ENCODE results near the gene GASK1A.
"Not testable (repeated sequence)": the region's sequence is repeated elsewhere in the genome, so short reads cannot be mapped to it uniquely, and the experiment has no call there.

The GASK1A gene

DNA sequence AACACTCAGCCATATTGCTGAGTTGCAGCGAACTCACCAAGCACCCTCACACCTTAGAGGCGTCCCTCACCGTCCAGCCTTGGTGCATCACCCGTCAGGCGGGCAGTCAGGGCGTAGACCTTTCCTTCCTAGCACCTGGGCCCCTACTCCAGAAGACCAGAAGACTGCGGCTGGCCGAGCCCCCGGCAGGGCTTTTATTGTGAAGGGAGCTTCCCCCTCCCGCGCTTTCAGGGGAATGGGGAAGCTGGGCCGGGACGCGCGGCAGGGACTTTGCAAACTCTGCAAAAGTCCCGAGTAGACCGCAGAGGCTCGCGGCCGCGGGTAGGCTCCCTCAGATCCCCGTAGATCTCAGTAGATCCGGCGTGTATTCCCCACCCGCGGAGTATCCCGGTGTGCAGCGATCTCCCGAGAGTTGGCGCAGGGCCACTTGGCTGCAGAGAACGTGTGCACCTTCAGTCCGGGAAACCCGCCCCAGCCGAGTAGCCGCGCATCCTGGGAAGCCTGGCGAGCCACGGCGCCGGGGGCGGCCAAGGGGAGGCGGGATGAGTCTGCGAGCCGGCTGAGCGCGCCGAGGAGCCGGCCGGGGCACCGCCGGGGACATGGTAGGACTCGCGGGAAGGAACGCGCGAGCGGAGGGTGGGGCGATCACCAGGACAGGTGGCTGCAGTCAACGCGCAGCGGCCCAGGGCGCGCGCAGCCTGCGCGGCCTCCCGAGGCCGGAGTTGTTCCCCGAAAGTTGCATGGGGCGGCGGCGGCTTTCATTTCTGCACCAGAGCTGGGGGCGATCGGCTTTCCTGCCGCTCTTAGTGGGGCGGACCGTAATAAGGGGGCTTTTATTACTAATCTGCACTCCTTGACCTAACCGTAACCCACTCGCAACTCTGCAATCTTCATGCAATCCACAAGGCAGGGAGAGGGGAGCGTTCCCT lies at the start of gene GASK1A:
Gene GASK1A (plus strand): TSS at position 268 of the 929 bp plus-strand sequence. CDS start 332 bp downstream, at position 600.
- DNase-seq = no peak

DNA sequence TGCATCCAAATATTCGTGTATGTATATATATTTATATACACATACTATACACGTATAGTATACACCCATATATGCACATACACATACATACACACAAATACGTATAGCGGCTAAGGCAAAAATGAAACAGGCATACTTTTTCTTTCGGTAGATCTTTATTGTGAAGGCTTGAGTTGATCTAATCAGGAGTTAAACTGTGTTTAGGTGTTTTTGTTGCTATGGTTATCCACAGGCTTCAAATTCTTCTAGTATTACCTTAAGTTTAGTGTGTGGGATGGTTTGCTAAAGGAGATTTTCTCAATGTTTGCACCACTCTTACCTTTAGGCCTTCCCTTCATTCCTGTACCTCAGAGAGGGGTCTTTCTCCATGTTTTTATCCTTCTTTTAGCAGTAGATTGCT lies 45.0 kb upstream of the GASK1A start:
- DNase-seq = no peak

DNA sequence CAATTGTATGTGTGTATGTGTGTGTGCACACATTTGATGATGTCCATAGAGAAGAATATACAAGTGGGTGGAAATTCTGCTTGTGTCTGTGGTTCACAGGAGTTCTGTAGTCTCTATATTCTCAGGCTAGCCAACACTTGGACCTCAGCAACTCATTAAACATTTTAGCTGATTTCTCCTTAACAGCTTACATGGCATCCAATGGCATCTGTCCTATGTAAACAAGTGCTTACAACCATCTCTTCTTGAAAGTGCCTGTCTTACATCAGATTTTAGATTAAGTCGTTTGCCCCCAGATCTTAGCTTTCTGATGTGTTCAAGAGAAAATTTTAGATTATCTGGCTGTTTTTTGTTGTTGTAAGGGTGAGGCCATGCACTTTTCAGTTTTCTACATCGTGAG lies 44.2 kb upstream of the GASK1A start:
- DNase-seq = no peak

DNA sequence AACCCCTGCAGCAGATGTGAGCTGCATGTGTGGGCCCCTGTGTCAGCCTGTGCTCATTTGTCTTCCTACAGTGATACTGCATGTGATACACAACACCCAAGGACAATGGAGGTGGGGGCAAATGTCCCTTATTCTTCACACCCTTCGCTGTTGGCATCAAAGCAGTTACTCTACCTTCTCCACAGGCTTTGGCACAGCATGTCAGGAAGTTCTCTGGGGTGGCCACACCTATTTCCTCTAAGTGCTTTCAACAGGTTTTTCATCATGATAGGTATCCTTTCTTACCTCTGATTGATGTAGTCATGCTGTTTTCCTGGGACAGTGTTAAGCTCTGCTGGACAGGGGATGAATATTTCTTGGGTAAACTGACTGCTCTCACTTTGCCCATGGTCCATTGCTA lies 43.6 kb upstream of the GASK1A start:
- DNase-seq = no peak

DNA sequence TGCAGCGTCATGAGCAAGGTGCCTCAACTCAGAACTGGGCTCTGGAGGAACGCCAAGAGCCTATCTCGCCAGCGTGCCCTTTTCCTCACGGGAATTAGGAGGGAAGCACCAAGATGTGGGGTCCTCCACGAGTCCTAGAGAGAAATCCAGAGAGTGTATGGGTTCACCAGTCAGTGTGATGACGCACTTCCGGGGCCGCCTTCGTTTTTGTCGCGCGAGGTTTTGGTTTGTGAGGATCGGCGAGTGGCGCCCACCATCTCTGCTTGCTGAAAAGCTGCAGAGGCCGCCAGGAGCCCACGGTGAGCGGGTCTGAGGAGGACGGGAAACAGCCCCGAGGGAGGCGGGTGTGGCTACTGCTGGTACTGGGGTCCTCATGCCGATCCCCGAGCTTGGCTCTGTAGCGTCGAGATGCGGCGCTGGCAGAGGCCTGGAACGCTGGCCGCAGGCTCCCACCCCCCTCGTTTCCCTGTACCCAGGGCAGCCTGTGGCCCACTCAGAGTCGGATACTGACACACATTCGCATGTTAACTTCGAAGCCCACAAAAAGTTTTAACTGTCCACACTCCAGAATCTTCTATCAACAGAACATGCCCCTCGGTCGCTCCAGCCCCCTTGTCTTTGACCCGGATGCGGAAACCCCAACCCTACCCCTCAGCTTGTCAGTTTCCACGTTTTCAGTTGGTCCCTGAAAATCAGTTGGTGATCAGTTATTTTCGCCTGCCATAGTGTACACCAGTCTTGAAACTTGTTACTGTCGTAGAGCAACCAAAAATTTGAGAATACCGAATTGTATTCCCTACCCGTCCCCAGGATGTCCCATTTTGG lies 42.7 kb upstream of the GASK1A start:
- DNase-seq = no peak

DNA sequence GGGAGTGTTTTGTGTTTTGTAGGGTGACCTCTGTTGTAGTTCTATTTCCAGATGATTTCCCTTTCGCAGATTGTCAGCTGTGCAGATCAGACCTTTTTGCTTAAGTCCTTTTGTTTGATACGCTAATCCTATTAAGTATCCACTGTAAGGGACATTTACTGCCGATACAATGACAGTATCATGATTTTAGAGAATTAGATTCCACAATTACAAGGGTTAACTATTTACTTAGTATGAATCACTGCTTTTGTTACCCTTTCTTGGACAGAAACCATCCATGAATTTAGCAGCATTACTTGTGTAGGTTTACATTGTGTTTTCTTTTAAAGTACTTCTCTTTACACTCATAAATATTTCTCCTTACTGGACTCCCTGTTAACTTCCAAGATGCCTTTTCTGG lies 41.8 kb upstream of the GASK1A start:
- DNase-seq = no peak

DNA sequence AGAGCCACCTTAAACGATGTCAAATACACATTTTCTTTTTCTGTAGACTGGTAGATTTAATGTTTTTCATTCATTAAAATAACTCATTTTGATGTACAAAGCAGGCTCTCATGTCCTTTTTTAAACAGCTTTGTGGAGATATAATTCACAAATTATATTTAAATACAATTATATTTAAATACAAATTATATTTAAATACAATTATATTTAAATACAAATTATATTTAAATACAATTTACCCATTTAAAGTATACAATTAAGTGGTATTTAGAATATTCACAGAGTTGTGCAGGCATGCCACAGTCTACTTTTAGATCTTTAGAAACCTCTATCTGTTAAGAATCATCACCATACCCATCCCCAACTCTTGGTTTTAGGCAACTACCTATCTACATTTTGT lies 36.4 kb upstream of the GASK1A start:
- no peak for DNase-seq

DNA sequence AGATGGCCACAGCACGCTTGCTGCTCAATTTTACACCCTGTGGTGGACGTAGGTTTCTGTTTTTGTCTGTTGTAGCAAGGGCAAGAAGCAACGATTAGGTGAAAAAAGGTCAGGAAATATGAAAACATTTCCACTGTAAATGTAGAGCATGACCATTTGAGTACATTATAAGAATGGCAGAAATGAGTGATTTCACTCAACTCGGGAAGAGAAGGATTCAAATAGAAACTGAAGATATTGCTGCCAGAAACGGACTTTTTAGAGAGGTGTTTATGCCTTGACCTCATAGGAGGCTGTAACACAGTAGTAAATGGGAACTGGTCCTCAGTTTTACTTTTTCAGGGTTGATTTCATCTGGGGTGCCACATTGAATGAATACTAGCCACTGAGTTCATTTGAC lies 33.1 kb upstream of the GASK1A start:
- DNase-seq = no peak

DNA sequence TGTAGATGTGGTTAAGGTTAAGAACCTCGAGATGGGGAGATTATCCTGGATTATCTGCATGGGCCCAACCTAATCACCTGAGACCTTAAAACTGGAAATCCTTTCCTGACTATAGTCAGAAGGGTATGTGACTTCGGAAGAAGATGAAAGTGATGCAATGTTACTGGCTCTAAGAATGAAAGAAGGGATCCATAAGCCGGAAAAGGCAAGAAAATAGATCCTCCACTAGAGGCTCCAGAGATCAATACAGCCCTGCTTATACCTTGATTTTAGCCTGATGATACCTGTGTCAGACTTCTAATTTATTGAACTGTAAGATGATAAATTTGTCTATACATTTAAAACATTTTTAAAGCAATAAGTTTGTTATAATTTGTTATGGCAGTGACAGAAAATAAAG lies 21.5 kb upstream of the GASK1A start:
- no peak for DNase-seq

DNA sequence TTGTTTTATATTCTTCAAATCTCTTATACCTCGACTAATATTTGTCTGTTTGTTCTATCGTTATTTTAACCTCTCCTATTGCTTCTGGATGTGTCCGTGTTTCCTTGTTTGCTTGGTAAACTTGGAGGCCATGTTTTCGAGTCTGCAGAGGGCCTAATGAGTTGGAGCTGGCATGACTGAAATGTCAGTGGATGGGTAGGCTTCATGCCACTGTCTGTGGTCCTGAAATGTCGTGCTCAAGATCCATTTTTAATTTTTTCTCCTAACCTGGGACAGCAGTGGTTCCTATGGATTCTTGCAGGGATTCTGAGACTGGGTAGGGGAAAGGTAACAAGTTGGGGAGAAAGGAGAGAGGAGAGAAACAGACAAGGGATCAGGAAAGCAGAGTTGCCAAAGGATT lies 18.8 kb upstream of the GASK1A start:
- no peak for DNase-seq

DNA sequence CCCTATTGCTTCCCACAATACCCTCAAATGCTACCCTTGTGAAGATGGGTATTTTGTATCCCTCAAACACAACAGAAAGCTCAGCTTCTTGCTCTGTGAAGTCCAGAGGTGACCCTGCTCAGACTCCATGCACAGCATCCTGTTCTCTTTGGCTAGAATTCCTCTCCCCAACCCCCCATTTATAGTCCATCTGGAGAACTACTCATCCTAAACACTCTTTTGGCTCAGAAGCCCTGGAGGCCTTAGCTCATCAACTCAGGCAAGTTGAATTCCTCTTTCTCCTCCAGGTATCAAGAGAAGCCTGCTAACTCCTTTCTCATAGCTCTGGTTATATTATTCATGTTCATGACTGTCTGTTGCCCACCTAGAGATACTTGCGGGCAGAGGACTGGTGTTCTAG lies 18.3 kb upstream of the GASK1A start:
- no peak for DNase-seq

DNA sequence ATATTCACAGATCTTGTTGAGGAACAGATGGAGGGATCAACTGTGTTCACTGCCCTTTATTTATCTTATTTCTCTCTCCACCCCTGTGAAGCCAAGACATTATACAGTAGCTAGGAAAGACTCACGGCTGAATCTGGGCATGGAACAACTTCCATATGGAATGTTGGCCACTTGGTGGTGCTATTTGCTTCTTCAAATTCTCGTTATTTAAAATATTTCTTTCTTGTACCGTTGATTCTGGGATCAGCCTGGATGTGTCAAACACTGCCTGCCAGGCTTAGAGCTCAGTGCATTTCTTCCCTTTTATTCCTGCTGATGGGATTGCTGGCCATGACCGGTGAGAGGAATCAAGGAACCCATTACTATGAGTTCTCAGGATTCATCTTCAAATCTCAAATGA lies 17.5 kb upstream of the GASK1A start:
- peak in 1 of 2 experiments; percentile 0 for DNase-seq

DNA sequence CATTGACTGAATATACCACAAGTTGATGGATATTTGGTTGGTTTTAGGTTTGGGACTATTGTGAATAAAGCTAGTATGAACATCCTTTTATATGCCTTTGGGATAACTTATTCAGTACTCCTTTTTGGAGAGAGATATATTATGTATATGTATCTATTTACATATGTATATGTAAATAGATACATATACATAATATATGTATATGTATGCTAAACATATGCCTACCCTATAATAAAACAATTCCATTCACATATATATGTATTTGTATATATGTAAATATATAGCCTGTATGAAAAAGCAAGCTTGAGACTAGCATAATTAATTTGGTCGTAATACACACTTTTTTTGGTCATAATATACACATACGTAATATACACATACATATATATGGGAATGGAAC lies 15.8 kb upstream of the GASK1A start:
- no peak for DNase-seq

DNA sequence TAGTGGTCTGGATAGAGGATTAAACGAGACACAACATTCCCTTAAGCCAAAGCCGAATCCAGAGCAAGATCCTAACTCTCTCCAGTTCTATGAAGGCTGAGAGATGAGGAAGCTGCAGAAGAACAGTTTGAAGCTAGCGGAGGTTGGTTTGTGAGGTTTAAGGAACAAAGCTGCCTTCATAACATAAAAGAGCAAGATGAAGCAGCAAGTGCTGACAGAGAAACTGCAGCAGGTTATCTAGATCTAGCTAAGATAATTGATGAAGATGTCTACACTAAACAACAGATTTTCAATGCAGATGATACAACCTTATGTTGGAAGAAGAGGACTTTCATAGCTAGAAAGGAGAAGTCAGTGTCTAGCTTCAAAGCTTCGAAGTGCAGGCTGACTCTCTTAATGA lies 14.8 kb upstream of the GASK1A start:
- DNase-seq = no peak

DNA sequence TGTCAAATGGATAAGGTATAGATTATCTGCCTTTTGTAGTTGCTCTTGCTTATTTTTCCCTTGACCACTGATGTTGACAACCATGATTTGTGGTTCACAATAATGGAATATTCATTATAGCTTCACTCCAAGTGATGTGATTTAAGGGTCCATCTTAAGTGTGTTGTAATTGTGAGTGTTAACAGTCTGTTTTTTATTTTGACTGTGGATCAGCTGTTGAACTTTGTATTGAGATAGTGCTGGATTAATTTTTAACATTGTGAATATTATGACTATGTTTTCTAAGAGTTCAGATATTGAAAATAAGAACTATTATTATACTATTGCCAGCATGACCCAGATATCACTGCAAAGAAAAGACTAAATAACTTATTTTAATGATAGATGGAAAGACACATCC lies 8.6 kb upstream of the GASK1A start:
- no peak for DNase-seq

DNA sequence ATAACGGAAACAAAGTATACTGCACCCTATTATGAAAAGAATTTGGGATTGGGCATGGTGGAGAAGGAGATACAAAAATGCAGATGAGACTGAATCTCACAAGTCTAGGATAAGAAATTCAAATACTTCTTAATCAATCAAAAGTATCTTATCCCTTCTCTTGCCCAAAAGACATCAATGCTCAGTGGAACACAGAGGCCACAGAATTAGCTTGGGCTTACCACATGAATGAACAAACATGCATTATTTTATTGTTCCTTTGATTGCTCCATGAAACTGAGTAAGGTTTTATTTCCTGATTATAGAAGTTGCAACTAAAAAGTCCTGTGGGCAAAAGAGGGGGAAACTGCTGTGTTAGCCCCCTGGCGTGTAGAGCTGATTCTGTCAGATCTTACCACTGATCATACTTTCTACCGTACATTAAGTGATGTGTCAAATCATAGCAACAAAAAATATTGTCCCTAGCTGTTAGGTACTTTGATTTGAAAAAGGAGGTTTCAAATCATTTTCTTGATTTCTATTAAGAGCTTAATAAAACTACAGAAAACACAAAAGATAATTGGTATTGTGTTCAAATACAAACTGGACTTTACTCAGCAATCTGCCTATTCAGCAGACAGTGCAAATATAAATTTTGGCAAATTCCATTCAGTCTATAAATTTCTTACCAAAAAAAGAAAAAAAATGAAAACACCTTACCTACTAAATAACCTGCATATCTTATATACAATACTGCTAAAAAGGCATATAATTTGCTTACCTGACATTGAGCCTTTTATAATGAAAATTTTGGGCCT lies 7.9 kb upstream of the GASK1A start:
- no peak for DNase-seq

DNA sequence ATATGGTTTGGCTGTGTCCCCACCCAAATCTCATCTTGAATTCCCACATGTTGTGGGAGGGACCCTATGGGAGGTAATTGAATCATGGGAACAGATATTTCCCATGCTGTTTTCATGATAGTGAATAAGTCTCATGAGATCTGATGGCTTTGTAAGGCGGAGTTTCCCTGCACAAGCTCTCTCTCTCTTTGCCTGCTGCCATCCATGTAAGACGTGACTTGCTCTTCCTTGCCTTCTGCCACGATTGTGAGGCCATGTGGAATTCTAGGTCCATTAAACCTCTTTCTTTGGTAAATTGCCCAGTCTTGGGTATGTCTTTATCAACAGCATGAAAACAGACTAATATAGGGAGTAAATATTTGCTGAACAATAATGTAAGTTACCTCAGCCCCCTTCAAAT lies 4.2 kb upstream of the GASK1A start:
- DNase-seq = not testable (repeated sequence)

DNA sequence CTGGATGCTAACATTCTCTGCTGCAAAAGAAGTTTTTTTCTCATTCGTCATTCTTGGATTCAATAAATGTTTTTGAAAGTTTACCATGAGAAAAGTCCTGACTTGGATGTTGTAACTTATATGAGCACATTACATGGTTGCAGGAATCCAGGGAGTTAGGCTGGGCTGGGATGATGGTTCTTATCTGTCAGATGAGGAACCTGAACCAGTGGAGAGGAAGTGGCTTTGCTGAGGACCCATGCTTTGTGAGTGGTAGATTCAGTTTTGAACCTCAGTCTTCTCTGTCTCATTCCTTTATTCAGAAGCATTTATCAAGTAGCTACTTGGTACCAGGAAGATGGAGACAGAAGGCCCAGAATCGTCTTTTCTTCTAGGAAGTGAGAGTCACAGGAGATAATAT lies 3.7 kb upstream of the GASK1A start:
- DNase-seq = no peak

DNA sequence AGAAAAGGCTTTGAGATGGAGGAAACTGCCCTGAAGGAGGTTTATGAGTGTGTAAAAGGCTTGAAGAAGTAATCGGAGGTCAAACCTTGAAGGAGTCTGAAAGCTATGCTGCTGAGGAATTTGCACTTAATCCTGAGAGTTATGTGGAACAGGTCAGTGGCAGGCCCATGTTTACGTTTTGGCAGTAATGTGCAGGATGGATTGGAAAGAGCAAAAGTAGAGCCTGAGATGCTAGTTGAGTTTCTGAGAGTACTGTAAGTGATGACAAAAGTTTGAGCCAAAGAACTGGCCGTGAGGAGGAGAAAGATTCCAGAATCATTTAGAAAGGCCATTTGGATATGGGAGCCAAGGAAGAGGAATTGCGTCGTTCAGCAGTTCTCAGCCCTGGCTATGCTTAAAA lies 3.2 kb upstream of the GASK1A start:
- no peak for DNase-seq

DNA sequence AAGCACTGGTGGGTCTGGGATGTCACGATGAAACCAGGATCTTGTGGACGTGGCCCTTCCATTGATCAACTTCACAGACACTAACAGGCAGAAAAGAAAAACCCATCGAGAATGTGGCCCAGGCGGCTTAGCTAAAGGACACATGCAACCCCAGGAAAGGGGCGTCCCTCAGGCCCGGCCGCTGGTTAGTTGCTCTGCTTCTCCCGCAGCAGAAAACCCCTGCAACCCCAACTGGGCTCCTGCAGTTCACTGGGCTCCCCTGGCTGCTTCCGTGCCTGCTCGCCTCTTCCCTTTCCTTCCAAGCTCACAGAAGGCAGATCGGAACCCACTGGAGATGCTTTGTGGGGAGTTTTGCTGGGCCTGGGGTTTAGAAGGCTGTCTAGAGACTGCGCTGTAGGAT lies 1.1 kb downstream of the GASK1A start:
- DNase-seq = no peak

DNA sequence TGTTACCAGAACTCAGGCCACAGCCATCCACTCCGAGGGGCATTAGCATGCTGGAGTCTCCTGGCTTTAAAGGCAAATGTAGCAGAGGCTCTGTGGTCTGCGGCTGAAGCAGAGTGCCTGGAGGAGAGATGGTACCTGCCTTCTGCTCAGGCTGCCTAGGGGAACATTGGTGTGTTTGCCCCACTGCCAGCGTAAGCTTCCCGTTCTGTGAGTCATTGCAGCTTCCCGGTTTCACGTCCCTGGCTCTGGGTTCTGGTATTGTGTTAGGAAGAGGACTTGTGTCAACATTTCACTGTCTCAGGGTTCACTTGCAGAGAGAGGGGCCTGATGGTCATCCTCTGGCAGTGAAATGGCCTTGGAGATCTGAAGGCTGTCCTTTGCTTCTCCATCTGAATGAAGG lies 1.8 kb downstream of the GASK1A start:
- DNase-seq = no peak

DNA sequence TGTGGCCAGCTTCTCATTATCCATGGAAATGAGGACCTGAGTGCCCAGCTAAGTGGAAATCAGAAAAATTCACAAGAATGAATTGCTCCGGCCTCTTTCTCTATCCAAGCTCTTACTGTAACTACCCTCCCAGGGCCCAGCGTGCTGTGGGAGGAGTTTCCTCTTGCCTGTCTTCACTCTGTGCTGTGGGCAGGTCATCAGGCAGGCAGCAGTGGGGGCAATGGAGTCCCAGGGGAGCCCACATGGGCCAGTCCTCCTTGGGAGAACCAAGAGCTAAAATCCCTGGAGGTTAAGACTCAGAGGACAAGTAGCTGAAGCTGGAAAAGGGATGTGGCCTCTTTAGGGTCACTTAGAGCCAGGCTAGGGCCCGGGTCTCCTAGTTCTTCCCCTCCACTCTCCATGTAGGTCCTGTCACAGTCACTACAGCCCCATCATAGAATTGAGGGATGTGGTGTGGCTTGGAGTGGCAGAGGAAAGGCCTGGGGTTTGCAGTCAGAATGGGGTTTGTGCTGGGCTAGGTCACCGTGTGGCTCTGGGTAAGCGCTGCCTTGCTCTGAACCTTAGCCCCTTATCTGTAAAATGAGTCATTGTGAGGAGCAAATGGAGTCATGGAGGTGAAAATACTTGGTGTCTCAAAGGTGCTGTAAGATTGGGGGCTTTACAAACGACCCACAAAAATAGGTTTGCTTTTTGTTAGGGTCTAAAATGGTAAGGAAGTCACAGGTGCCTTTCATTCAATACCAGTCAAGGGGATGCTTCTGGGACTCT lies 3.7 kb downstream of the GASK1A start:
- no peak for DNase-seq

DNA sequence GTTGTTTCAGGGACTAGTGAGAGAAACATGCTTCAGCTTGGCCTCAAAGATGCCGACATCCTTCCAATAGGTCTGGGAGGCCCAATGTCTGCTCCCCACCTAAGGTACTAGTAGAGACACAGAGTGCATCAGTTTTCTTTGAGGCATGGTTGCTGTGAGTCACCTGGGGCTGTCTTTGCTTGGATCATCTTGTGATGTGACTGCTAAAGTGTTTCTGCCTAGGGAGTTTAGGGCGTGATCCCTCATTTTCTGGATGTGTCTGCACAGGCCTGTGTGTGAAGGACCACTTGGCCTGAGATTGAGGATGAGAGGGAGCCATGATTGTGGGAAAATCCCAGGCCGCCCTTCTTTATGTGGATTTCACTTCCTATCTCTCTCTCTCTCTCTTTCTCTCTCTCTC lies 4.8 kb downstream of the GASK1A start:
- no peak for DNase-seq

Data from NCI-H187 (cell line).